ENCODE measurements around the gene IL4.

IL4 gene

GRCh38 chr5:132658381-132659302, 15.1 kb upstream of the IL4 start:
- no peak for DNase-seq

GRCh38 chr5:132659598-132660493, 13.9 kb upstream of the IL4 start:
- DNase-seq = no peak

GRCh38 chr5:132661231-132662003, 12.4 kb upstream of the IL4 start:
- DNase-seq = no peak

- DNase-seq = no peak
Measured at GRCh38 chr5:132662004-132662401, 11.8 kb upstream of the IL4 start.

GRCh38 chr5:132662925-132663770, 10.6 kb upstream of the IL4 start:
- DNase-seq = no peak

- DNase-seq = no peak
Measured at GRCh38 chr5:132663771-132664695, 9.8 kb upstream of the IL4 start.

- no peak for DNase-seq
Measured at GRCh38 chr5:132664696-132665209, 9.0 kb upstream of the IL4 start.

GRCh38 chr5:132665574-132666080, 8.2 kb upstream of the IL4 start:
- DNase-seq = no peak

GRCh38 chr5:132666310-132667123, 7.3 kb upstream of the IL4 start:
- DNase-seq = no peak

- no peak for DNase-seq
Measured at GRCh38 chr5:132667309-132667708, 6.5 kb upstream of the IL4 start.

GRCh38 chr5:132667761-132668705, 5.8 kb upstream of the IL4 start:
- DNase-seq = no peak

- no peak for DNase-seq
Measured at GRCh38 chr5:132668706-132669454, 4.9 kb upstream of the IL4 start.

GRCh38 chr5:132669455-132669820, 4.4 kb upstream of the IL4 start:
- DNase-seq = no peak

- no peak for DNase-seq
Measured at GRCh38 chr5:132669966-132670882, 3.6 kb upstream of the IL4 start.

- DNase-seq = no peak
Measured at GRCh38 chr5:132671000-132671399, 2.8 kb upstream of the IL4 start.

GRCh38 chr5:132673488-132673887, 301 bp upstream of the IL4 start:
- no peak for DNase-seq

All from fibroblast of upper back skin (primary cell).